Tibial artery (tissue), 4 donors: ENCODE data around the gene SND1.
A peak's percentile ranks its signal among the peaks of the same experiment; 100 is the strongest.

ENCODE experiments used
- DNase-seq, 2 donors: peaks; one replicate each; pipeline ENCODE4 v3.0.0-alpha.2; 2019
- H3K27ac ChIP-seq, 2 donors: fragments of 200-600 bp; sonication (generic) in 1 of 2; 1 replicate in 1 of 2; 2 replicates in 1 of 2; pipeline ENCODE4 v1.5.1; 2018 to 2019; ENCODE audit warnings: mild to moderate bottlenecking in 1 of 2
- H3K27me3 ChIP-seq, 2 donors: fragments of 200-600 bp; sonication (generic) in 1 of 2; one replicate each; pipeline versions ENCODE4 v1.5.1 to v1.6.0; 2016 to 2019
- H3K36me3 ChIP-seq, 3 donors: fragments of 200-600 bp; sonication (generic) in 2 of 3; one replicate each; pipeline ENCODE4 v1.5.1; 2016 to 2019; ENCODE audit warnings: mild to moderate bottlenecking in 2 of 3
- H3K4me1 ChIP-seq, 4 donors: fragments of 200-600 bp; sonication (generic) in 2 of 4; 1 replicate in 3 of 4; 2 replicates in 1 of 4; pipeline ENCODE4 v1.5.1; 2016 to 2019
- H3K4me3 ChIP-seq, 2 donors: fragments of 200-600 bp; sonication (generic) in 1 of 2; 1 replicate in 1 of 2; 2 replicates in 1 of 2; pipeline ENCODE4 v1.5.1; 2018 to 2019; ENCODE audit warnings: mild to moderate bottlenecking in 2 of 2
- H3K9me3 ChIP-seq, 3 donors: fragments of 200-600 bp; sonication (generic) in 1 of 3; one replicate each; pipeline ENCODE4 v1.5.1; 2016 to 2019
- intact Hi-C: fragments of 100-400 bp; cut with DNase I; formaldehyde crosslinking; loops from one replicate; pipeline ENCODE4 v1.15.0; 2023; ENCODE audit warnings: low total_unique reads
- TF ChIP-seq, protein P1 (sequence below), 2 experiments: fragments of 200-600 bp in 1 of 2; fragments of 450-650 bp in 1 of 2; IDR thresholded peaks; one replicate each; pipeline ENCODE4 v1.5.1; 2017 to 2019; ENCODE audit warnings: antibody characterized with exemption in 2 of 2, mild to moderate bottlenecking in 1 of 2, moderate library complexity in 1 of 2

The SND1 gene

DNA sequence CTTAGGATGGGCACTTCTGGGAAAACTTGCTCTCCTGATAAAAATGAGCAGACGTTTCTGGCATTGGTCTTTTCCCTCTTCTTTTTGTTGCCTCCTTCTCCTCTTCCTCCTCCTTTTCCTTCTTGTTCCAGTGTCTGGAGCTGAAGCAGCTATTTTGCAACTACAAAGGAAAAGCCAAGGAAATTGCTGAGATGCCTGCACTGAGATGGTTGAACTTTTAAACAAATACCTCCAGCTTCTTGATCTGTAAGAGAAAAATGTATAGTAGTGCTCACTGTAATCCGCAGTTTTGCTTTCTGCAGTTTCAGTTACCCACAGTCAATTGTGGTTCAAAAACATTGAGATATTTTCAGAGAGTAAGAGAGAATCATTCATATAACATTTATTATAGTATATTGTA is 7.5 kb upstream of the SND1 start:
- Histone ChIP-seq H3K9me3 (no peaks in the 10 kb centered on the region), H3K36me3 (no peaks in the 10 kb centered on the region), H3K27ac (no peak overlapping the region), H3K4me1 (no peaks in the 10 kb centered on the region), H3K4me3 (no peak overlapping the region), H3K27me3 (no peaks in the 10 kb centered on the region)
- intact Hi-C loops: no loop called here
- DNase-seq: no peak
- TF ChIP-seq, protein P1, sequence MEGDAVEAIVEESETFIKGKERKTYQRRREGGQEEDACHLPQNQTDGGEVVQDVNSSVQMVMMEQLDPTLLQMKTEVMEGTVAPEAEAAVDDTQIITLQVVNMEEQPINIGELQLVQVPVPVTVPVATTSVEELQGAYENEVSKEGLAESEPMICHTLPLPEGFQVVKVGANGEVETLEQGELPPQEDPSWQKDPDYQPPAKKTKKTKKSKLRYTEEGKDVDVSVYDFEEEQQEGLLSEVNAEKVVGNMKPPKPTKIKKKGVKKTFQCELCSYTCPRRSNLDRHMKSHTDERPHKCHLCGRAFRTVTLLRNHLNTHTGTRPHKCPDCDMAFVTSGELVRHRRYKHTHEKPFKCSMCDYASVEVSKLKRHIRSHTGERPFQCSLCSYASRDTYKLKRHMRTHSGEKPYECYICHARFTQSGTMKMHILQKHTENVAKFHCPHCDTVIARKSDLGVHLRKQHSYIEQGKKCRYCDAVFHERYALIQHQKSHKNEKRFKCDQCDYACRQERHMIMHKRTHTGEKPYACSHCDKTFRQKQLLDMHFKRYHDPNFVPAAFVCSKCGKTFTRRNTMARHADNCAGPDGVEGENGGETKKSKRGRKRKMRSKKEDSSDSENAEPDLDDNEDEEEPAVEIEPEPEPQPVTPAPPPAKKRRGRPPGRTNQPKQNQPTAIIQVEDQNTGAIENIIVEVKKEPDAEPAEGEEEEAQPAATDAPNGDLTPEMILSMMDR (IDR thresholded peaks at IDR 0.05): no peak

DNA sequence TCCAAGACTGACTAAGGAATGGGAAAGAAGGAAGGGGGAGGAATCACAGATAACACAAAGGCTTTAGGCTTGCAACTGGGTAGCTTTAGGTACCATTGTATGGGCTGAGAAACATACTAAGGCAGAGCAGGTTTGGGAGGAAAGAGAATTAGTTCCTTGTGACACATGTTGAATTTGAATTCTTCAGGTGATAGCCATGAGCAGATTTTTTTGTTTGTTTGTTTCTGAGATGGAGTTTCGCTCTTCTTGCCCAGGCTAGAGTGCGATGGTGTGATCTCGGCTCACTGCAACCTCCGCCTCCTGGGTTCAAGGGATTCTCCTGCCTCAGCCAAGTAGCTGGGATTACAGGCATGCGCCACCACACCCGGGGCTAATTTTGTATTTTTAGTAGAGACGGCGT is 4.4 kb upstream of the SND1 start:
- Histone ChIP-seq H3K36me3 (no peaks in the 10 kb centered on the region), H3K4me1 (peaks cover 0 to 6% (median 2%) of the 10 kb centered on the region in 4 donors), H3K27me3 (no peaks in the 10 kb centered on the region), H3K9me3 (no peaks in the 10 kb centered on the region), H3K27ac (no peak overlapping the region), H3K4me3 (no peak overlapping the region)
- TF ChIP-seq, protein P1 (IDR thresholded peaks at IDR 0.05): no peak
- DNase-seq: no peak
- intact Hi-C loops: no loop called here

DNA sequence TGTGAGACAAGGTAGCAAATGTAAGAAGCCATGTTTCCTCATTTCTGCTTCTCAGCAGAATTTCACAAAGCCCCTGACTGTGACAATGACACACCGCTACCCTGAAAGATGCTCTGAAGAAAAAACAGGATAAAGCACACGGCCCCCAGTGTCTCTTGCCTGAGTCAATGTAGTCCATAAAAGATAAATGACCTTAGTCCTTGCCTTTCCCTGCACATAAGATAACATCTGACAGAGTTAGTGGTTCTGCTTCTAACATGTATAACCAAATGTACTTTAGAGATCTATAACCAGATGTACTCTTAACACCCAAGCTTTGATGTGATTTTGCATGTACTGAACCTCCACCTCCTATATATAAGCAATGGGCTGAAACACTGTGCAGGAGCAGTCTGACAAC is 3.0 kb upstream of the SND1 start:
- Histone ChIP-seq H3K9me3 (no peaks in the 10 kb centered on the region), H3K36me3 (no peaks in the 10 kb centered on the region), H3K4me1 (peaks cover 7 to 20% (median 13%) of the 10 kb centered on the region in 4 donors), H3K27me3 (no peaks in the 10 kb centered on the region), H3K4me3 (no peak overlapping the region), H3K27ac (no peak overlapping the region)
- TF ChIP-seq, protein P1 (IDR thresholded peaks at IDR 0.05): no peak
- intact Hi-C loops: no loop called here
- DNase-seq: no peak

DNA sequence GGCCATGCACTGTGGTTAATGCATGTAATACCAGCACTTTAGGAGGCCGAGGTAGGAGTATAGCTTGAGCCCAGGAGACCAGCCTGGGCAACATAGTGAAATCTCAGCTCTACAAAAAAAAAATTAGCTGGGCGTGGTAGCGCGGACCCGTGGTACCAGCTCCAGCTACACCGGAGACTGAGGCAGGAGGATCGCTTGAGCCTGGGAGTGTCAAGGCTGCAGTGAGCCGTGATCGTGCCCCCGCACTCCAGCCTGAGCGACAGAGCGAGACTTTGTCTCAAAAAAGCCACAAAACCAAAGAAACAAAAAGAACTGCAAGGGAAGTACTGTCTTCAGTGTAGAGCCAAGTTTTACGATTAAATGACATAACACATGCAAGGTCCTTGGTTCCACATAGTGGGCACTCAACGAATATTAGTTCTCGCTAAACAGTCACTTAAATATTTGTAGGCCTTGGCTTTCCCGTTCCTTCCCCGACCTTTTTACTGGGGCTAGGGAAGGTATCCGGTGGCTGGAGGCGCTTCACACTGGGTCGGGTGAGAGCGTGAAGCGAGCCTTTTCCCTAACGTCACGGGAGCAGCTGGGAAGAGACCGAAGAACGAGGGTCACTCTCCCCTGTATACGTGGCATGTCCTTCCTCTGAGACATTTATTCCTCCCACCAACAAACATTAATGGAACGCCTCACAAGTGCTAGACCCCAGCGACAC is 993 bp upstream of the SND1 start:
- TF ChIP-seq, protein P1 (IDR thresholded peaks at IDR 0.05): no peak
- peaks cover 7 to 36% (median 24%) of the 10 kb centered on the region in 4 donors for H3K4me1 ChIP-seq
- intact Hi-C loops: loop anchor here (10.0 kb wide), 1 partner anchor 256 kb away; the partner anchor contains the start of gene ZNF800
- H3K9me3 ChIP-seq: no peaks in the 10 kb centered on the region
- H3K4me3 ChIP-seq: peak overlapping the region; percentile 91 to 96
- H3K36me3 ChIP-seq: no peaks in the 10 kb centered on the region
- H3K27ac ChIP-seq: peak overlapping the region; percentile 85 to 98
- DNase-seq: no peak
- H3K27me3 ChIP-seq: no peaks in the 10 kb centered on the region

DNA sequence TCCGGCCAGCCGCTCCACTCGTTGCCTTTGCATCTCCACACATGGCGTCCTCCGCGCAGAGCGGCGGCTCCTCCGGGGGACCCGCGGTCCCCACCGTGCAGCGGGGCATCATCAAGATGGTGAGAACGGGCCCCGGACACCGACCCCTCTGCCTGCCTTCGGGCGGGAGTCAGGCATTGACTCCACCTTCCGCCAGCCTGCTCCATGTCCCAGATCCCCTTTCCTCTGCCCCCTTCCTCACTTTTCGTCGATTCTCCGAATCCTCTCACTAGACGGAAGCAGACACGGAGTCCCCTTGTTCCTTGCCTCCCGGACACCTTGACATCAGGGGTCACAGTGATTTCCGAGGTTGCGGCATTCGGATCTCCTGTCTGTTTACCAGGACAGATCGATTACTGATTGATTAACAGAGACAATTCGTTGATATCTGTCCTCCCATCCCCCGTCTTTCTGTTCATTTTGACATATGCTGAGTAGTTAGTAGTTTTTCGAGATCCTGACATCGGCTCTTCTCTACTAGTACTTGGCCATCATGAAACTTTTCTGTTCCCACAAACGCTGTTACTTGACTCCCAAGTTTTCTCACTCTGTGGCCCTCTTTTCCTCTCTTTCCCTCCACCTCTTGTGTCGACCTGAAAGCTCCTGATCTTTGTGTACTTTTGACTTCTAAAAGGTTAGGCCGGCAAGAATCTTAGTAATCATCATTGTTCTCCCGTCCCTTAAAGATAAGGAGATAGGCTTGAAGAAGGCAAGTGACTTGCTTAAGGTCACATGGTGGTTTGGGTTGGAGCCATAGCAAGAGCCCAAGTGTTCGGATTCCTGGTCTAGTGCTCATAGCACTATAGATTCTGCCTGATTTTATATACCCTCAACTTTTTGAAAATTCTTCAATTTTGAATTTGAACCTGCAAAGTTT is 597 bp downstream of the SND1 start:
- no peaks in the 10 kb centered on the region for H3K36me3 ChIP-seq
- no peak for DNase-seq
- no peaks in the 10 kb centered on the region for H3K27me3 ChIP-seq
- peak overlapping the region; percentile 91 to 96 for H3K4me3 ChIP-seq
- TF ChIP-seq, protein P1 (IDR thresholded peaks at IDR 0.05): no peak
- peaks cover 7 to 37% (median 24%) of the 10 kb centered on the region in 4 donors for H3K4me1 ChIP-seq
- H3K9me3 ChIP-seq: no peaks in the 10 kb centered on the region
- intact Hi-C loops: loop anchor here (1.0 to 10.0 kb wide), 2 partner anchors 64 to 258 kb away; partner anchors contain the start of genes ARF5 and ZNF800
- H3K27ac ChIP-seq: peak overlapping the region; percentile 85 to 98
